NT2/D1 (cell line): ENCODE measurements around the gene QRSL1.
"Not testable (repeated sequence)": the region's sequence is repeated elsewhere in the genome, so short reads cannot be mapped to it uniquely, and the experiment has no call there.

ENCODE experiments used
- DNase-seq: peaks from one replicate; pipeline ENCODE4 v3.0.0-alpha.2; 2011; ENCODE audit warnings: low read depth, low spot score
- H3K27me3 ChIP-seq: 2 replicates; pipeline ENCODE4 v1.6.0; 2011; ENCODE audit warnings: mild to moderate bottlenecking; ENCODE audit not compliant: insufficient read length, insufficient read depth
- H3K36me3 ChIP-seq: 2 replicates; pipeline ENCODE4 v1.6.1; 2011; ENCODE audit warnings: mild to moderate bottlenecking, low read length, mixed read lengths; ENCODE audit not compliant: insufficient read depth, insufficient read length
- H3K4me1 ChIP-seq: 2 replicates; pipeline ENCODE4 v1.5.1; 2011; ENCODE audit not compliant: insufficient read depth, insufficient read length
- H3K4me3 ChIP-seq: 2 replicates; pipeline ENCODE4 v1.5.1; 2011; ENCODE audit warnings: low read depth; ENCODE audit not compliant: insufficient read length
- H3K9ac ChIP-seq: 2 replicates; pipeline ENCODE4 v1.6.0; 2011; ENCODE audit warnings: low read depth; ENCODE audit not compliant: insufficient read length
- H3K9me3 ChIP-seq: 2 replicates; pipeline ENCODE4 v1.5.1; 2011; ENCODE audit warnings: mild to moderate bottlenecking, low read length; ENCODE audit not compliant: insufficient read depth
- SUZ12 ChIP-seq: IDR thresholded peaks from 2 replicates; pipeline ENCODE4 v1.6.1; 2011; ENCODE audit not compliant: insufficient read length, insufficient read depth; ENCODE audit errors: extremely low read depth
- YY1 ChIP-seq: IDR thresholded peaks from 2 replicates; pipeline ENCODE4 v1.6.1; 2011; ENCODE audit not compliant: insufficient read length, insufficient read depth
- ZNF274 ChIP-seq: IDR thresholded peaks from 2 replicates; pipeline ENCODE4 v1.6.1; 2011; ENCODE audit warnings: mild to moderate bottlenecking, low read depth, low read length

Gene QRSL1, protein sequence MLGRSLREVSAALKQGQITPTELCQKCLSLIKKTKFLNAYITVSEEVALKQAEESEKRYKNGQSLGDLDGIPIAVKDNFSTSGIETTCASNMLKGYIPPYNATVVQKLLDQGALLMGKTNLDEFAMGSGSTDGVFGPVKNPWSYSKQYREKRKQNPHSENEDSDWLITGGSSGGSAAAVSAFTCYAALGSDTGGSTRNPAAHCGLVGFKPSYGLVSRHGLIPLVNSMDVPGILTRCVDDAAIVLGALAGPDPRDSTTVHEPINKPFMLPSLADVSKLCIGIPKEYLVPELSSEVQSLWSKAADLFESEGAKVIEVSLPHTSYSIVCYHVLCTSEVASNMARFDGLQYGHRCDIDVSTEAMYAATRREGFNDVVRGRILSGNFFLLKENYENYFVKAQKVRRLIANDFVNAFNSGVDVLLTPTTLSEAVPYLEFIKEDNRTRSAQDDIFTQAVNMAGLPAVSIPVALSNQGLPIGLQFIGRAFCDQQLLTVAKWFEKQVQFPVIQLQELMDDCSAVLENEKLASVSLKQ

DNA sequence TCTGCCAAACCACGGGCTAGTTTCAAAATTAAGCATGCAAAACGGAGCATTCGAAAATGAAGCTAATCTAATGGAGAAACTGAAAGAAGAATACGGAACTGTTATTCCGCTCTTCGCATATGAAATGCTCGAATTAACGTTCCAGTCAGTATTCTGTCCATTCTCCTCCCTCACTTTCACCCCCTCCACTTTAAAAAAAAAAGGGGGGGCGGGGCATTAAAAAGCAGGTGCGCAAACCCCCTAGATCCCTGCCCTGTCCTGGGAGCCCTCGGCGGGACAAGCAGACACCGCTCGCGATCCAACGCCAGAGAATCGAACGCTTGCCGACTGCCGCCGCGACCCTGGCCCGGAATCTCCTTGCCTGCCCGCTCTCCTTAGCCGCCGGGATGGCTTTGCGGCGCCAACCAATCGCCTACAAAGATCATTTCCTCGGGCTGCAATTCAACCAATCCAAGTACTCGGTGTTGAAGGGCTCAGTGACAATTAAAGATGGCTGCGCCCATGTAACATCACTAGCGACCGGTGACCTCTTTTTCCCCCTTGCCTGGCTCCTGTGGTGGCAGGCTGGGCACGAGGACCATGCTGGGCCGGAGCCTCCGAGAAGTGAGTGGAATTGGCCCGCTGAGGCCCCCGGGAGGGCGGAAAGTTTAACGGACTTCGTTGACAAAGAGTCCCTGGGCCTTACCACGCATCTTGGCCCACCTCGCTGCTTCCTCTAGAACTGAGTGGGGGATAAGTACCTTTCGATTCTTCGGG, at the start of gene QRSL1, which contains the start of gene RTN4IP1:
Gene QRSL1 (plus strand): TSS at position 476 of the 756 bp plus-strand sequence. CDS start 104 bp downstream, at position 580.
Gene RTN4IP1 (minus strand): TSS at position 396 of the 756 bp plus-strand sequence. CDS start 477 bp downstream, outside the sequence.
- Histone ChIP-seq H3K9ac (peak within 1 kb of the TSS; percentile 82), H3K9me3 (no peaks in the 10 kb centered on the region), H3K27me3 (no peaks in the 10 kb centered on the region), H3K4me3 (peak within 1 kb of the TSS; percentile 54), H3K4me1 (no peaks in the 10 kb centered on the region), H3K36me3 (peaks cover 2% of the 10 kb centered on the region)
- peak; percentile 90 for TF ChIP-seq YY1
- no peak for TF ChIP-seq ZNF274
- no peak for TF ChIP-seq SUZ12
- DNase-seq = peak; percentile 81

DNA sequence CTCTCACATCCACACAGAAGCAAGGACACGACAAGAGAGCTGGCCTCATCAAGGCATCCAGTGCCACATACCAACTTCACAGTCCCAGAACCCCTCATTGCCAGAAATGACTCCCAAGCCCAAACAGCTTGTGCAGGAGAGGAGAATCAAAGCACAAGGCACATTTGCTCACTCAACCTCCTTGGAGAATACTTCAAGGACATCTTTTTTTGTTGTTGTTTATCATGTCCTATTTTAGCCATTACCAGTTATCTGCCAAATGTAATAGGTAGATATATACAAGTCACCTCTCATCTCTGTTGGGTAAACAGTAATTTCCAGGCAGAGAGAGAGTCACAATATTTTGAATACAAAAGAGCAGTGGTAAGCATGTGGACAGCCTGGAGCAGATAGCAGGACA, 47.9 kb upstream of the QRSL1 start:
- Histone ChIP-seq H3K9me3 (no peaks in the 10 kb centered on the region), H3K4me3 (no peak overlapping the region), H3K9ac (no peak overlapping the region), H3K36me3 (peaks cover 20% of the 10 kb centered on the region), H3K27me3 (no peaks in the 10 kb centered on the region), H3K4me1 (no peaks in the 10 kb centered on the region)
- no peak for TF ChIP-seq ZNF274
- TF ChIP-seq SUZ12 = no peak
- TF ChIP-seq YY1 = no peak
- no peak for DNase-seq

DNA sequence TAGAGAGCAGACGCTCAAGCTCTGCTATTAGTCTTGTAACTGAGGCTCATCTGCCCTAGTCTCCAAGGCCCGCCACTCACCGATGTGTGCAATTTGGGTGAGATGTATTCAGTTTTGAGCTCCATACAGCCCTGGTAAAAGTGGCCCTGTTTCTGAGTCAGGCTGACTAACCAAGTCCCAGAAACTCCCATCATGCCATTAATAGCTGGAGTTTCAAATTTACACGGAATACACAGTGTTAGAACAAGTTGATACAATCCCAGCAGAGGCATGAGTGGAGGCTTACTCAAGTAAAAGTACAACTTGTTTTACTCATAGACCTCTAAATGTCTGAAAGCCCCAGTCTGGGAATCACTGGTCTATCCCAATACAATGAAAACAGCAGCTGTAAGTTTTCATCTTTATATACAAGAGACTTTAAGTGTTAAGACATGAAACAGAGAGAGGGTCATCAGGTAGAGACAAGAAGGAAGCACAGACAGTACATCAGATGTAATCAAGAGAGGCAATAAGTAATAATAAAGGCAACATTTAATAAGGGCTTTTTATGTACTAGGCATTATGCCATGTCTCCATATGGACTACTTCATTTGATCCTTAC, 42.5 kb upstream of the QRSL1 start:
- Histone ChIP-seq H3K9me3 (no peaks in the 10 kb centered on the region), H3K9ac (no peak overlapping the region), H3K4me1 (no peaks in the 10 kb centered on the region), H3K27me3 (no peaks in the 10 kb centered on the region), H3K36me3 (peaks cover 27% of the 10 kb centered on the region), H3K4me3 (no peak overlapping the region)
- no peak for DNase-seq
- TF ChIP-seq SUZ12 = no peak
- no peak for TF ChIP-seq ZNF274
- TF ChIP-seq YY1 = no peak

DNA sequence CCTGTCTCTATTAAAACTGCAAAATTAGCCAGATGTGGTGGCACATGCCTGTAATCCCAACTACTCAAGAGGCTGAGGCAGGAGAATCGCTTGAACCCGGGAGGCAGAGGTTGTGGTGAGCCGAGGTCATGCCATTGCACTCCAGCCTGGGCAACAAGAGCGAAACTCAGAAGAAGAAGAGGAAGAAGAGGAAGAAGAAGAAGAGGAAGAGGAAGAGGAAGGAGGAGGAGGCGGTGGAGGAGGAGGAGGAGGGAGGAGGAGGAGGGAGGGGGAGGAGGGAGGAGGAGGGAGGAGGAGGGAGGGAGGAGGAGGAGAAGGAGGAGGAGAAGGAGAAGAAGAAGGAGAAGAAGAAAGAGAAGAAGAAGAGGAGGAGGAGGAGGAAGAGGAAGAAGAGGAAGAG, 40.4 kb upstream of the QRSL1 start:
- not testable (repeated sequence) for H3K27me3 ChIP-seq, H3K4me1 ChIP-seq, H3K4me3 ChIP-seq, H3K9me3 ChIP-seq, DNase-seq, H3K9ac ChIP-seq
- peaks cover 14% of the 10 kb centered on the region for H3K36me3 ChIP-seq

DNA sequence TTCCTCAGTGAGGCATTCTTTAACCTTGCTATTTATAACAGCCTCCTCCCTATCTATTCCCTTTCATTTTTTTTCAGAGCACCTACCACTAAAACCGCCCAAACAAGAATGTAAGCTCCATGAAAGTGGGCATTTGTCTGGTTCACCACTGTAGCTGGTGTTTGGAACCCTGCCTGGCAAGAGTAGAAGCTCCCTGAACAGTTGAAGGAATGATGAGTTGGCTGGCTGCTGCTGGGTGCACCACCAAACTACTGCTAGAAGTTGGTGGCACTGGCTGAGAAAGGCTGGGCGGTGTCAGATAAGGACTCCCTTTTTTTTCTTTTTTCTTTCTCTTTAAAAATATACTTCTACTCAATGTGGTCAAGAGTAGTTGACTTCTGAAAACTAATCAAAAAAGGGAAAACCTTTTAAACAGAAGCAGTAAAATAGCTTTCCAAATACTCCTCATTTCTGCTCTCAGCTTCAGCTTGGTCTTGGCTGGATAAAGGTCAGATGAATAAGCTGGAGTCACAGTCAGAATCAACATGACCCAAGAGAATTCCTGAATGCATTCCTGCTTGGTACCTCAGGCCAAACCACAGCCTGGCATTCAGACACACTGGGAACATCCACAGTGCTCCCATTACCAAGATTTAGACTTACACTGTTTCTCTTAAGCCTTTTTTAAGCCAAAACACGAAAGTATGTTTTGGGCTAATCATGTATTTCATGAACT, 38.1 kb upstream of the QRSL1 start:
- Histone ChIP-seq H3K9ac (no peak overlapping the region), H3K27me3 (no peaks in the 10 kb centered on the region), H3K36me3 (peaks cover 7% of the 10 kb centered on the region), H3K9me3 (no peaks in the 10 kb centered on the region), H3K4me1 (no peaks in the 10 kb centered on the region), H3K4me3 (no peak overlapping the region)
- no peak for DNase-seq
- TF ChIP-seq SUZ12 (no peak), YY1 (no peak), ZNF274 (no peak)

DNA sequence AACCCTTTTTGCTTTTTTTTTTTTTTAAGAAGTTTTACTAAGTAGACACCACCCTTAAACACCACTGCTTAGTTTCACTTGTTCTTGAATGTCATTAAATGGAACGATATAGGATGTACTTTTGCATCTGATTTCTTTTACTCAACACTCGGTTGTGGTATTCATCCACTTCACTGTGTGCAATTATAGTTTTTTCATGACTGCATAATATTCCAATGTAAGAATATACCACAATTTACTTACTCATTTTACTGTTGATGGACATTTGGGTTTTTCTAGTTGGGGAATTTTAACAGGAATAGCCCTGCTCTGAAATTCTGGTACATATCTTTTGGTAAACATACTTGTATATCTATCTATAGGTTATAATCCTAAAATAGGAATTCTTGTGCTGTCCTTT, 29.9 kb upstream of the QRSL1 start:
- no peaks in the 10 kb centered on the region for H3K27me3 ChIP-seq
- H3K36me3 ChIP-seq = no peaks in the 10 kb centered on the region
- H3K4me3 ChIP-seq = no peak overlapping the region
- DNase-seq = no peak
- H3K9ac ChIP-seq = no peak overlapping the region
- H3K9me3 ChIP-seq = no peaks in the 10 kb centered on the region
- no peaks in the 10 kb centered on the region for H3K4me1 ChIP-seq
- no peak for TF ChIP-seq YY1
- TF ChIP-seq SUZ12 = no peak
- TF ChIP-seq ZNF274 = no peak

DNA sequence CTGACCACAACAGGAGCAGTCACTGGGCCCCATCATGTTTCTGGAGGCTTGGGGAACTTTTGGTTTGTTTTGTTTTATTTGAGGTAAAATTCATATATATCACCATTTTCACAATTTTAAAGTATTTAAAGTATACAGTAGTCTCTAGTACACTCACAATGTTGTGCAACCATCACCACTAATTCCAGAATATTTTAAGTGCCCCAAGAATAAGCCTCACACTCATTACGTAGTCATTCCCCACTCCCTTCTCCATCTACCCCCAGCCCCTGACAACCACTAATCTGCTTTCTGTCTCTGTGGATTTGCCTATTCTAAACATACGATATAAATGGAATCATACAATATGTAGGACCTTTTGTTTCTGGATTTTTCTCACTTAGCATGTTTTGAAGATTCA, 29.0 kb upstream of the QRSL1 start:
- Histone ChIP-seq H3K9ac (no peak overlapping the region), H3K9me3 (no peaks in the 10 kb centered on the region), H3K36me3 (no peaks in the 10 kb centered on the region), H3K4me1 (no peaks in the 10 kb centered on the region), H3K4me3 (no peak overlapping the region), H3K27me3 (no peaks in the 10 kb centered on the region)
- no peak for DNase-seq
- TF ChIP-seq ZNF274 = no peak
